Measurements from ENCODE around the gene HIPK4.

The HIPK4 gene

GRCh38 chr19:40425450-40426287 is 35.7 kb upstream of the HIPK4 start, which contains the start of gene SERTAD1:
SERTAD1 (minus strand) TSS chr19:40425992; CDS start chr19:40423546, 2,446 bp downstream.
- DNase-seq (ENCODE audit: low read depth), result peak; percentile 99
- TF ChIP-seq CTCF (conservative IDR thresholded peaks at IDR 0.05; ENCODE audit: low read length), result peak; percentile 49
- H3K4me3 ChIP-seq (ENCODE audit: low read length), result peak within 1 kb of the TSS; percentile 95

- no peak for TF ChIP-seq CTCF (conservative IDR thresholded peaks at IDR 0.05; ENCODE audit: low read length)
- peak; percentile 18 for DNase-seq (ENCODE audit: low read depth)
- peak overlapping the region; percentile 95 for H3K4me3 ChIP-seq (ENCODE audit: low read length)
Measured at GRCh38 chr19:40424637-40425449, 34.9 kb upstream of the HIPK4 start.

- TF ChIP-seq CTCF (conservative IDR thresholded peaks at IDR 0.05; ENCODE audit: low read length), result no peak
- H3K4me3 ChIP-seq (ENCODE audit: low read length), result peak overlapping the region; percentile 95
Measured at GRCh38 chr19:40423938-40424337, 34.0 kb upstream of the HIPK4 start.

GRCh38 chr19:40422748-40423566 is 33.0 kb upstream of the HIPK4 start:
- no peak; the same call in 1 of the 2 replicates for TF ChIP-seq CTCF (conservative IDR thresholded peaks at IDR 0.05; ENCODE audit: low read length)
- no peak for DNase-seq (ENCODE audit: low read depth)

More at GRCh38 chr19:40423938-40424337, 34.0 kb upstream of the HIPK4 start:
- DNase-seq (ENCODE audit: low read depth), result no peak

GRCh38 chr19:40421993-40422747 is 32.2 kb upstream of the HIPK4 start:
- no peak overlapping the region for H3K4me3 ChIP-seq (ENCODE audit: low read length)
- no peak for DNase-seq (ENCODE audit: low read depth)

More at GRCh38 chr19:40422748-40423566, 33.0 kb upstream of the HIPK4 start:
- no peak overlapping the region for H3K4me3 ChIP-seq (ENCODE audit: low read length)

More at GRCh38 chr19:40421993-40422747, 32.2 kb upstream of the HIPK4 start:
- no peak for TF ChIP-seq CTCF (conservative IDR thresholded peaks at IDR 0.05; ENCODE audit: low read length)

Measured in AG10803 (cell line).